ENCODE measurements around the gene NPTX1.

GRCh38 chr17:80463784-80464400, 12.5 kb downstream of the NPTX1 start:
- TF ChIP-seq CTCF (IDR thresholded peaks at IDR 0.05) (no peak), POLR2A (IDR thresholded peaks at IDR 0.05) (no peak)

Data from adrenal gland (tissue), 5 donors.